Tibial nerve (tissue), 4 donors: ENCODE measurements around the gene LCP1. TPM values are rescaled to one million over a fixed set of nuclear protein-coding genes. Genes with fewer than 3 reads are reported as not detected.

Source experiments
- DNase-seq, 2 donors: peaks; one replicate each; pipeline ENCODE4 v3.0.0-alpha.2; 2019; ENCODE audit warnings: low spot score in 2 of 2
- H3K27ac ChIP-seq, 4 donors: fragments of 200-600 bp; sonication (generic) in 3 of 4; one replicate each; pipeline ENCODE4 v1.5.1; 2017 to 2019; ENCODE audit warnings: mild to moderate bottlenecking in 1 of 4
- H3K27me3 ChIP-seq, 2 donors: fragments of 200-600 bp; sonication (generic) in 1 of 2; one replicate each; pipeline versions ENCODE4 v1.5.1 to v1.6.0; 2017 to 2019
- H3K36me3 ChIP-seq, 3 donors: fragments of 200-600 bp; sonication (generic); one replicate each; pipeline ENCODE4 v1.5.1; 2018 to 2019
- H3K4me1 ChIP-seq, 4 donors: fragments of 200-600 bp; sonication (generic) in 3 of 4; one replicate each; pipeline ENCODE4 v1.5.1; 2017 to 2019
- H3K4me3 ChIP-seq, 4 donors: fragments of 200-600 bp; sonication (generic) in 3 of 4; one replicate each; pipeline ENCODE4 v1.5.1; 2017 to 2019; ENCODE audit warnings: mild to moderate bottlenecking in 1 of 4, moderate library complexity in 1 of 4
- H3K9me3 ChIP-seq, 4 donors: fragments of 200-600 bp; sonication (generic) in 3 of 4; one replicate each; pipeline ENCODE4 v1.5.1; 2017 to 2019
- EP300 ChIP-seq, 2 donors: sonication (generic); formaldehyde crosslinking; IDR thresholded peaks; one replicate each; pipeline ENCODE4 v1.6.1; 2017; ENCODE audit warnings: antibody characterized with exemption in 2 of 2, mild to moderate bottlenecking in 1 of 2
- POLR2A ChIP-seq, 2 donors: fragments of 450-650 bp; IDR thresholded peaks; one replicate each; pipeline ENCODE4 v1.6.1; 2017; ENCODE audit warnings: antibody characterized with exemption in 2 of 2, mild to moderate bottlenecking in 2 of 2, moderate library complexity in 2 of 2
- WGBS, 2 donors: methylation state at CpG; one replicate each; pipeline ENCODE4 v1.1.5; 2018; 5-methylcytosine and 5-hydroxymethylcytosine counted together
- total RNA-seq, 4 donors: library from RNA; depleted of rRNA; stranded (reverse); fragments of >200 nt; gene quantifications; one replicate each; pipeline ENCODE4 v1.1.0, GENCODE V29; 2016
- TF ChIP-seq, protein P1 (sequence below), 5 experiments: fragments of 200-600 bp in 3 of 5; fragments of 450-650 bp in 2 of 5; sonication (generic) in 3 of 5; IDR thresholded peaks; one replicate each; pipeline ENCODE4 v1.5.1; 2016 to 2019; ENCODE audit warnings: antibody characterized with exemption in 5 of 5, mild to moderate bottlenecking in 3 of 5, moderate library complexity in 2 of 5

Gene LCP1
- total RNA-seq, 4 donors from 2014 or later: 18.1 to 62.7 (median 22.4) TPM

DNA sequence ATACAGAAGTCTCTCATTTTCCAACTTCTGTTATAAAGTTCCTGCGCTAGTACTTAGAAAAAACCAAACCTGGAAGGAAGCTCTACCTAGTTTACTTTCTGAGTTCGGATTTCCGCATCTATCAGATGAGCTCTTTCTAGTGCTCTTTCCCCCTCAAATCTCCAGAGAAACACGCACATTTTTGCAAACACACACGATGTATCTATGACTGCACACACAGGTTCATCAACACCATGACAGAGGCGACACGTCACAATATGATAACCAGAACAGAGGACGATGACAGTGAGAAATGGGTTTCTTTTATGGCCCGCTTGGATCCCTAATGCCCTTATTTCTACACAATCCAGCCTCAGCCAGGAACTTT is 29.1 kb upstream of the LCP1 start:
- DNase-seq: no peak
- H3K4me3 ChIP-seq: peak overlapping the region; percentile 35 to 54 (median 50)
- no peak for TF ChIP-seq POLR2A (IDR thresholded peaks at IDR 0.05)
- no peak for TF ChIP-seq EP300 (IDR thresholded peaks at IDR 0.05)
- TF ChIP-seq, protein P1, sequence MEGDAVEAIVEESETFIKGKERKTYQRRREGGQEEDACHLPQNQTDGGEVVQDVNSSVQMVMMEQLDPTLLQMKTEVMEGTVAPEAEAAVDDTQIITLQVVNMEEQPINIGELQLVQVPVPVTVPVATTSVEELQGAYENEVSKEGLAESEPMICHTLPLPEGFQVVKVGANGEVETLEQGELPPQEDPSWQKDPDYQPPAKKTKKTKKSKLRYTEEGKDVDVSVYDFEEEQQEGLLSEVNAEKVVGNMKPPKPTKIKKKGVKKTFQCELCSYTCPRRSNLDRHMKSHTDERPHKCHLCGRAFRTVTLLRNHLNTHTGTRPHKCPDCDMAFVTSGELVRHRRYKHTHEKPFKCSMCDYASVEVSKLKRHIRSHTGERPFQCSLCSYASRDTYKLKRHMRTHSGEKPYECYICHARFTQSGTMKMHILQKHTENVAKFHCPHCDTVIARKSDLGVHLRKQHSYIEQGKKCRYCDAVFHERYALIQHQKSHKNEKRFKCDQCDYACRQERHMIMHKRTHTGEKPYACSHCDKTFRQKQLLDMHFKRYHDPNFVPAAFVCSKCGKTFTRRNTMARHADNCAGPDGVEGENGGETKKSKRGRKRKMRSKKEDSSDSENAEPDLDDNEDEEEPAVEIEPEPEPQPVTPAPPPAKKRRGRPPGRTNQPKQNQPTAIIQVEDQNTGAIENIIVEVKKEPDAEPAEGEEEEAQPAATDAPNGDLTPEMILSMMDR (IDR thresholded peaks at IDR 0.05): no peak
- H3K4me1 ChIP-seq: peaks cover 0 to 11% (median 2%) of the 10 kb centered on the region in 4 donors
- H3K27me3 ChIP-seq: no peaks in the 10 kb centered on the region
- H3K36me3 ChIP-seq: no peaks in the 10 kb centered on the region
- WGBS, 2 donors: 11 to 17% methylated on average over 9 of the region's 9 CpGs
- no peaks in the 10 kb centered on the region for H3K9me3 ChIP-seq
- H3K27ac ChIP-seq: peak overlapping the region in 2 of 4 donors; percentile 4 to 28

DNA sequence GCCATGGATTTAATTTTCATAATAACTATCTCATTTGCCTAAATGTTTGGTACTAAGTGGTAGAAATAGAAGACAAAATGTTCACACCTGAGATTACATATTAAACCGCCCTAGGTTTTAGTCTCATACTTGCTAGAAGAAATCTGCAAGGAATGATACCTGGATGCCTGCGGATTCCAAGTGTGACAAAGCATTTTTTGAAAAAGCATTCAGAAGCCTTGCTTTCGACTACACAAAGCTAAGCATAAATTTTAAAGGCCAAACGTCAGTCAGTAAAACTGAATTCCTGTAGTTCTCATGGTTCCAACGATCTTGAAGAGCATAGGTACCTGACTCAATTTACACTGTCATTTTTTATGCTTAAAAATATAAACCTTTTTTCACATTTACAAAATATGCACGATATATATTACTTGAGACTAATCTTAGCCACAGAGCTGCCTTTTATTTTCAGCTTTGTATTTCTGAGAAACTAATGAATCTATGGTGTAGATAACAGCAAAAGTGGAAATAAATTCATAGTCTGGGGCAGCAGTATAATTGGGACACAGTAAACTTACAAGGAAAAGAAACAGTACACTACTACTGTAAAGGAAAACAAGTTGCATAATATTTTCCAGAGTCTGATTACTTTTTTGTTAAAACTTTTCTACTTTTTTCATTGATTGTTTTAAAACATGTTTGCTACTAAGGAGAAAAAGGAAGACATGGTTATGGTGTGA is 28.5 kb upstream of the LCP1 start:
- H3K9me3 ChIP-seq: no peaks in the 10 kb centered on the region
- peaks cover 0 to 11% (median 2%) of the 10 kb centered on the region in 4 donors for H3K4me1 ChIP-seq
- H3K27ac ChIP-seq: no peak overlapping the region
- H3K36me3 ChIP-seq: no peaks in the 10 kb centered on the region
- TF ChIP-seq, protein P1 (IDR thresholded peaks at IDR 0.05): no peak
- TF ChIP-seq EP300 (IDR thresholded peaks at IDR 0.05) (no peak), POLR2A (IDR thresholded peaks at IDR 0.05) (no peak)
- WGBS, 2 donors: 75 to 77% methylated on average over 6 of the region's 6 CpGs
- no peak overlapping the region for H3K4me3 ChIP-seq
- no peak for DNase-seq
- H3K27me3 ChIP-seq: no peaks in the 10 kb centered on the region

DNA sequence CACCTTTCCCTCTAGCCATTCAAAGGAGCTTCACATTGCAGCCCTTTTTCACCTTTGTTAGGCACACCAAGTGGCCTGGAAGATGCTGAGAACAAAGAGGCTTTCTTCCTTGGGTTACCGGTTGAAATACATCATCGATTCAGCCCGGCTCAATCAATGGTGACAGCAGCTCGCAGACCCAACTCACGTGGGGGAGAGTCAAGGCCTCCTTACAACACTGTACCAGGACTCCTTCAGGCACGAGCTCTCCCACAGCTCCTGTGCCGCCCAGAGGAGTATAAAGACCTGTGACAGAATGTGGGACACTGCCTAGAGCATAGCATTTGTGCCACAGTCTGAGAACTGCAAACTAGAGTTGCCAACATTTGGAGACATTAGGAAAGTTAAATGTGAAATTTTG is 25.9 kb upstream of the LCP1 start:
- H3K27ac ChIP-seq: no peak overlapping the region
- no peak for DNase-seq
- H3K36me3 ChIP-seq: no peaks in the 10 kb centered on the region
- 54 to 59% methylated on average over 7 of the region's 7 CpGs for WGBS, 2 donors
- TF ChIP-seq EP300 (IDR thresholded peaks at IDR 0.05) (no peak), POLR2A (IDR thresholded peaks at IDR 0.05) (no peak)
- TF ChIP-seq, protein P1 (IDR thresholded peaks at IDR 0.05): no peak
- H3K9me3 ChIP-seq: no peaks in the 10 kb centered on the region
- H3K4me3 ChIP-seq: no peak overlapping the region
- peaks cover 0 to 11% (median 2%) of the 10 kb centered on the region in 4 donors for H3K4me1 ChIP-seq
- no peaks in the 10 kb centered on the region for H3K27me3 ChIP-seq

DNA sequence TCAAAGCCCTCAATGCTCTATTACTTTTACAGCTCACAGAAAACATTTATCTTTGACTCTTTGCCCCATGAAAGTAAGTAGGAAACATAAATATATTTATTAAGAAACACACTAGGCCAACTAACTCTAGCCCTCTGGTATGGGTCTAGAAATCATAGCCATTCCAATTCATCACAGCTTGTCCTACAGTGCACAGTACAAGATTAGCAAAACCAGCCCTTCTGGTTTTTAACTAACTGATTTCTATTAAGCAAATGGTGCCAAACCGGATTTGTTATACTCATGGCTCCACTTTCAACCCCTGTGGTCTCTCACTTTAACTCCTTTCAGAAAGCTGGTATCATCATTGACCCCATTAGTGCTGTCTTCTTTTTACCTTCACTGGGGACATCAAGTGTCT is 24.2 kb upstream of the LCP1 start:
- WGBS, 2 donors: 88 to 97% methylated on average over 1 of the region's 1 CpG
- no peak overlapping the region for H3K4me3 ChIP-seq
- peaks cover 0 to under 1% (median 0%) of the 10 kb centered on the region in 4 donors for H3K4me1 ChIP-seq
- H3K9me3 ChIP-seq: no peaks in the 10 kb centered on the region
- no peaks in the 10 kb centered on the region for H3K36me3 ChIP-seq
- H3K27ac ChIP-seq: no peak overlapping the region
- TF ChIP-seq, protein P1 (IDR thresholded peaks at IDR 0.05): no peak
- TF ChIP-seq EP300 (IDR thresholded peaks at IDR 0.05): no peak
- no peak for TF ChIP-seq POLR2A (IDR thresholded peaks at IDR 0.05)
- DNase-seq: no peak
- H3K27me3 ChIP-seq: no peaks in the 10 kb centered on the region

DNA sequence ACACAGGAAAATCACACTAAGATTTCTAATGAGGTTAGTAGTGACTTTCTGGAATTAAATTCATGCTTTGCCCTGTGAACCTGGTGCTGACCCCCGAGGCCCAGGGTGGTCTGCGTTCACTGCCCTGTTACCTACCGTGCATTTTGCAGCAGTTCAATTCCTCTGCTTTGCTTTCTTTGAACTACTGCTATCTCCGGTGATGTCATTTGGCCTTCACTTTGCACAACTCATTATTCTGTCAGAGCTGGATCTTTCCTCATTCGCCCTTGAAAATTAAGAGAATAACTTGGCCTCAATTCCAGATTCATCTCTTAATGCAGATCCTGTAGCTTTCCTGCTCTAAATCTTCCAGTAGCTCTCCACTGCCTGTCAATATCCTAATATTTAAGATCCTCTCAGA is 21.0 kb upstream of the LCP1 start:
- Histone ChIP-seq H3K9me3 (no peaks in the 10 kb centered on the region), H3K36me3 (no peaks in the 10 kb centered on the region), H3K27me3 (no peaks in the 10 kb centered on the region), H3K4me3 (no peak overlapping the region), H3K27ac (no peak overlapping the region), H3K4me1 (no peaks in the 10 kb centered on the region)
- 78 to 88% methylated on average over 5 of the region's 5 CpGs for WGBS, 2 donors
- no peak for DNase-seq
- TF ChIP-seq, protein P1 (IDR thresholded peaks at IDR 0.05): no peak
- TF ChIP-seq POLR2A (IDR thresholded peaks at IDR 0.05) (no peak), EP300 (IDR thresholded peaks at IDR 0.05) (no peak)
